M059J (cell line): ENCODE data around the gene KCNIP4. TPM values are rescaled to one million over a fixed set of nuclear protein-coding genes. Genes with fewer than 3 reads are reported as not detected.

Source experiments
- DNase-seq: peaks from one replicate; pipeline ENCODE4 v3.0.0-alpha.2; 2012; ENCODE audit warnings: low read depth
- total RNA-seq: library from RNA; depleted of rRNA; stranded (reverse); fragments of >200 nt; shearing (Covaris generic); gene quantifications from 2 replicates; pipeline ENCODE4 v1.2.3, GENCODE V29; 2014

Gene KCNIP4
- total RNA-seq, 1 experiment from 2014 or later, result 0.15 TPM

GRCh38 chr4:21067351-21067750, 881.2 kb downstream of the KCNIP4 start:
- DNase-seq, result no peak

GRCh38 chr4:21061902-21062301, 886.7 kb downstream of the KCNIP4 start:
- DNase-seq, result no peak

GRCh38 chr4:21046141-21046540, 902.4 kb downstream of the KCNIP4 start:
- peak; percentile 20 for DNase-seq

GRCh38 chr4:21045119-21045518, 903.5 kb downstream of the KCNIP4 start:
- no peak for DNase-seq

- DNase-seq, result no peak
Observed at GRCh38 chr4:21041708-21042107, 906.9 kb downstream of the KCNIP4 start.

- DNase-seq, result no peak
Observed at GRCh38 chr4:21034728-21035127, 913.8 kb downstream of the KCNIP4 start.

- DNase-seq, result no peak
Observed at GRCh38 chr4:21032089-21032645, 916.4 kb downstream of the KCNIP4 start.

- DNase-seq, result peak; percentile 54
Observed at GRCh38 chr4:21018817-21019216, 929.8 kb downstream of the KCNIP4 start.

GRCh38 chr4:21013501-21013900, 935.1 kb downstream of the KCNIP4 start:
- DNase-seq, result no peak

GRCh38 chr4:21012851-21013331, 935.7 kb downstream of the KCNIP4 start:
- DNase-seq, result peak; percentile 82

GRCh38 chr4:21011106-21011505, 937.5 kb downstream of the KCNIP4 start:
- no peak for DNase-seq

GRCh38 chr4:21009956-21010355, 938.6 kb downstream of the KCNIP4 start:
- no peak for DNase-seq

- no peak for DNase-seq
Observed at GRCh38 chr4:21005647-21006046, 942.9 kb downstream of the KCNIP4 start.

GRCh38 chr4:21002976-21003375, 945.6 kb downstream of the KCNIP4 start:
- peak; percentile 20 for DNase-seq

- DNase-seq, result no peak
Observed at GRCh38 chr4:21002286-21002685, 946.3 kb downstream of the KCNIP4 start.

- DNase-seq, result no peak
Observed at GRCh38 chr4:21001490-21001889, 947.1 kb downstream of the KCNIP4 start.

GRCh38 chr4:20997886-20998285, 950.7 kb downstream of the KCNIP4 start:
- DNase-seq, result no peak

- no peak for DNase-seq
Observed at GRCh38 chr4:20995610-20996009, 953.0 kb downstream of the KCNIP4 start.

GRCh38 chr4:20995015-20995414, 953.6 kb downstream of the KCNIP4 start:
- no peak for DNase-seq

- peak; percentile 68 for DNase-seq
Observed at GRCh38 chr4:20992002-20992401, 956.6 kb downstream of the KCNIP4 start.

- DNase-seq, result no peak
Observed at GRCh38 chr4:20987191-20987590, 961.4 kb downstream of the KCNIP4 start.

- no peak for DNase-seq
Observed at GRCh38 chr4:20984576-20984836, 964.1 kb downstream of the KCNIP4 start.

- DNase-seq, result peak; percentile 18
Observed at GRCh38 chr4:20983763-20984575, 964.6 kb downstream of the KCNIP4 start.

- no peak for DNase-seq
Observed at GRCh38 chr4:20982544-20982943, 966.0 kb downstream of the KCNIP4 start.
